ENCODE measurements around the gene PRR13. TPM values are rescaled to one million over a fixed set of nuclear protein-coding genes. Genes with fewer than 3 reads are reported as not detected.
"Not testable (repeated sequence)": the region's sequence is repeated elsewhere in the genome, so short reads cannot be mapped to it uniquely, and the experiment has no call there.

PRR13 gene
- total RNA-seq, 3 donors from 2014 or later = 269 to 284 (median 284) TPM

- Mint-ChIP-seq H3K36me3 (ENCODE audit: insufficient read depth) (no peaks in the 10 kb centered on the region), H3K4me1 (ENCODE audit: low read depth) (peaks cover 13% of the 10 kb centered on the region), H3K9me3 (no peaks in the 10 kb centered on the region), H3K27me3 (ENCODE audit: low read depth) (no peaks in the 10 kb centered on the region), H3K4me3 (no peak overlapping the region)
- DNase-seq = no peak
- no peak for ATAC-seq
Observed at GRCh38 chr12:53424626-53425514, 16.7 kb upstream of the PRR13 start.

- Mint-ChIP-seq H3K4me3 (no peak overlapping the region), H3K4me1 (ENCODE audit: low read depth) (peaks cover 12% of the 10 kb centered on the region), H3K9me3 (no peaks in the 10 kb centered on the region), H3K36me3 (ENCODE audit: insufficient read depth) (no peaks in the 10 kb centered on the region), H3K27me3 (ENCODE audit: low read depth) (no peaks in the 10 kb centered on the region)
- ATAC-seq (no peak), DNase-seq (no peak)
Observed at GRCh38 chr12:53425515-53426150, 15.9 kb upstream of the PRR13 start.

GRCh38 chr12:53427905-53428594 lies 13.5 kb upstream of the PRR13 start:
- Mint-ChIP-seq H3K9me3 (no peaks in the 10 kb centered on the region), H3K36me3 (ENCODE audit: insufficient read depth) (no peaks in the 10 kb centered on the region), H3K4me1 (ENCODE audit: low read depth) (peaks cover 7% of the 10 kb centered on the region), H3K4me3 (no peak overlapping the region), H3K27me3 (ENCODE audit: low read depth) (no peaks in the 10 kb centered on the region)
- ATAC-seq (peak; percentile 99 to 100), DNase-seq (no peak)

GRCh38 chr12:53428741-53429140 lies 12.8 kb upstream of the PRR13 start:
- ATAC-seq (peak in 1 of 2 donors; percentile 4), DNase-seq (no peak)
- H3K4me3 Mint-ChIP-seq = no peak overlapping the region
- peaks cover 7% of the 10 kb centered on the region for H3K4me1 Mint-ChIP-seq (ENCODE audit: low read depth)
- H3K9me3 Mint-ChIP-seq = no peaks in the 10 kb centered on the region
- H3K36me3 Mint-ChIP-seq (ENCODE audit: insufficient read depth) = no peaks in the 10 kb centered on the region
- no peaks in the 10 kb centered on the region for H3K27me3 Mint-ChIP-seq (ENCODE audit: low read depth)

- H3K4me3 Mint-ChIP-seq = no peak overlapping the region
- peaks cover 7% of the 10 kb centered on the region for H3K4me1 Mint-ChIP-seq (ENCODE audit: low read depth)
- ATAC-seq (no peak), DNase-seq (no peak)
- no peaks in the 10 kb centered on the region for H3K27me3 Mint-ChIP-seq (ENCODE audit: low read depth)
- no peaks in the 10 kb centered on the region for H3K36me3 Mint-ChIP-seq (ENCODE audit: insufficient read depth)
- H3K9me3 Mint-ChIP-seq = no peaks in the 10 kb centered on the region
Observed at GRCh38 chr12:53430116-53430515, 11.4 kb upstream of the PRR13 start.

GRCh38 chr12:53431187-53431586 lies 10.3 kb upstream of the PRR13 start:
- H3K4me3 Mint-ChIP-seq = no peak overlapping the region
- DNase-seq (no peak), ATAC-seq (no peak)
- no peaks in the 10 kb centered on the region for H3K27me3 Mint-ChIP-seq (ENCODE audit: low read depth)
- no peaks in the 10 kb centered on the region for H3K36me3 Mint-ChIP-seq (ENCODE audit: insufficient read depth)
- H3K9me3 Mint-ChIP-seq = no peaks in the 10 kb centered on the region
- H3K4me1 Mint-ChIP-seq (ENCODE audit: low read depth) = peaks cover 7% of the 10 kb centered on the region

GRCh38 chr12:53435326-53435725 lies 6.2 kb upstream of the PRR13 start:
- ATAC-seq; H3K4me3 Mint-ChIP-seq; H3K4me1 Mint-ChIP-seq (ENCODE audit: low read depth); H3K9me3 Mint-ChIP-seq; H3K27me3 Mint-ChIP-seq (ENCODE audit: low read depth); DNase-seq; H3K36me3 Mint-ChIP-seq (ENCODE audit: insufficient read depth): not testable (repeated sequence)

- DNase-seq; ATAC-seq; H3K36me3 Mint-ChIP-seq (ENCODE audit: insufficient read depth); H3K4me3 Mint-ChIP-seq; H3K27me3 Mint-ChIP-seq (ENCODE audit: low read depth); H3K9me3 Mint-ChIP-seq: not testable (repeated sequence)
- H3K4me1 Mint-ChIP-seq (ENCODE audit: low read depth) = peaks cover 20% of the 10 kb centered on the region
Observed at GRCh38 chr12:53439582-53439981, 2.0 kb upstream of the PRR13 start.

- Mint-ChIP-seq H3K9me3 (no peaks in the 10 kb centered on the region), H3K36me3 (ENCODE audit: insufficient read depth) (peaks cover 20% of the 10 kb centered on the region), H3K27me3 (ENCODE audit: low read depth) (no peaks in the 10 kb centered on the region), H3K4me3 (peak overlapping the region; percentile 95), H3K4me1 (ENCODE audit: low read depth) (peaks cover 39% of the 10 kb centered on the region)
- DNase-seq (no peak), ATAC-seq (no peak)
Observed at GRCh38 chr12:53443955-53444354, 2.4 kb downstream of the PRR13 start.

- peak overlapping the region; percentile 95 for H3K4me3 Mint-ChIP-seq
- H3K9me3 Mint-ChIP-seq; DNase-seq; H3K27me3 Mint-ChIP-seq (ENCODE audit: low read depth); ATAC-seq: not testable (repeated sequence)
- peaks cover 39% of the 10 kb centered on the region for H3K4me1 Mint-ChIP-seq (ENCODE audit: low read depth)
- peaks cover 20% of the 10 kb centered on the region for H3K36me3 Mint-ChIP-seq (ENCODE audit: insufficient read depth)
Observed at GRCh38 chr12:53444593-53445325, 3.2 kb downstream of the PRR13 start.

GRCh38 chr12:53450936-53451335 lies 9.4 kb downstream of the PRR13 start:
- Mint-ChIP-seq H3K27me3 (ENCODE audit: low read depth) (no peaks in the 10 kb centered on the region), H3K36me3 (ENCODE audit: insufficient read depth) (peaks cover 44% of the 10 kb centered on the region), H3K4me1 (ENCODE audit: low read depth) (peaks cover 36% of the 10 kb centered on the region), H3K9me3 (no peaks in the 10 kb centered on the region), H3K4me3 (no peak overlapping the region)
- ATAC-seq (no peak), DNase-seq (no peak)

- H3K36me3 Mint-ChIP-seq (ENCODE audit: insufficient read depth) = peaks cover 41% of the 10 kb centered on the region
- H3K9me3 Mint-ChIP-seq = no peaks in the 10 kb centered on the region
- H3K4me3 Mint-ChIP-seq = peak within 1 kb of the TSS; percentile 92
- DNase-seq = peak; percentile 96
- H3K4me1 Mint-ChIP-seq (ENCODE audit: low read depth) = peaks cover 35% of the 10 kb centered on the region
- H3K27me3 Mint-ChIP-seq (ENCODE audit: low read depth) = no peaks in the 10 kb centered on the region
- ATAC-seq = peak; percentile 95 to 97
Observed at GRCh38 chr12:53451661-53452158, 10.2 kb downstream of the PRR13 start, which contains the start of gene PCBP2. Gene PCBP2 (plus strand): TSS chr12:53452102. CDS start chr12:53454801, 2,699 bp downstream.

- H3K9me3 Mint-ChIP-seq = no peaks in the 10 kb centered on the region
- H3K36me3 Mint-ChIP-seq (ENCODE audit: insufficient read depth) = peaks cover 41% of the 10 kb centered on the region
- ATAC-seq (peak; percentile 41 to 43), DNase-seq (peak; percentile 72)
- no peaks in the 10 kb centered on the region for H3K27me3 Mint-ChIP-seq (ENCODE audit: low read depth)
- peak overlapping the region; percentile 92 for H3K4me3 Mint-ChIP-seq
- peaks cover 35% of the 10 kb centered on the region for H3K4me1 Mint-ChIP-seq (ENCODE audit: low read depth)
Observed at GRCh38 chr12:53452159-53453077, 10.9 kb downstream of the PRR13 start.

Measured in activated T-cell treated with anti-CD3 and anti-CD28 coated beads, Interleukin-2, amount 50 U/mL, for 4 hours (primary cell).